ENCODE measurements around the gene SCG2. TPM values are rescaled to one million over a fixed set of nuclear protein-coding genes. Genes with fewer than 3 reads are reported as not detected.

The SCG2 gene
- polyA plus RNA-seq, 1 donor (not counting 4 experiments of a cell fraction or from before 2014, with no cell fraction given) = 0.10 TPM

DNA sequence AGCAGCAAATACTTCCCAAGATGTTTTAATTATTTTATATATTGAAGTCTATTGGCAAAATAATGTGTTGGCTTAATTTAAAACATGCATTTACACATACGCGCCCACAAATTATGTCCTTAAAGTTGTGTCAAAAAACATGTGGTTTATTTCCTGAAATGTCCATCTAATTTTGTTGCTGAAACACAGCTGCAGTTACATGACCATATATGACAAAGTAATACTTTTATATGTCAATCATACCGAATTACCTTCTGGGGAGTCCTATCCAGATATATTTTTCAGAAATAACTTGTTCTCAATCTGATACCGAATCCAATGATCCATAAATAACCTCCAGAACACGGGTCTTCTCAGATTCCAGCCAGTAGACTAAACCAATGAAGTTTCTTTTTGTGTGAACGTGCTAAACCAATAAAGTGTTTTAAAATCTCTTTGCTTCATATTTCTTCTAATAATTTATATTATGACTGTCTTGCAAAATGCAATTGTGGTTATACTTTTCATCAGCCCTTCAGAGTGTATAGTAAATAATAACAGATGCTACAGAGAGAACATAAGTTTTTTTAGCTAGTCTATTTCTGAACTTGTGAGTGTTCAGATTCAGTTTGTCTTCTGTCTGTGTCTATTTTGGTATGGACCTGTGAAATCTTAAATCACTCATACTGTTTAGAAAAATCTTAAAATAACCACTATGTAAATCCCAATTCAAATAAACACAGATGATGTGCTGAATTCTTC, 2.4 kb downstream of the SCG2 start:
- dilution Hi-C loops (cut with MboI; ENCODE audit: extremely low pct_ligation_motif_present, low sequenced_read_pairs) = no loop called here
- H3K4me3 ChIP-seq (ENCODE audit: control insufficient read depth in 2 of 3, extremely low read depth in 1 of 3, insufficient read depth in 2 of 3, low read depth in 1 of 3, low read length in 3 of 3) = no peak overlapping the region
- H3K36me3 ChIP-seq (ENCODE audit: control insufficient read depth in 2 of 2, extremely low read depth in 1 of 2, insufficient read depth in 2 of 2, low read length in 2 of 2) = no peaks in the 10 kb centered on the region
- DNase-seq (ENCODE audit: low read depth, low spot score) = no peak
- no peaks in the 10 kb centered on the region for H3K27me3 ChIP-seq (ENCODE audit: control insufficient read depth, extremely low read depth, insufficient read depth, low read length)
- FAIRE-seq = no peak
- peaks cover 10% of the 10 kb centered on the region for H3K4me1 ChIP-seq (ENCODE audit: control insufficient read depth, extremely low read depth, insufficient read depth, low read length)
- H3K27ac ChIP-seq (ENCODE audit: control insufficient read depth, insufficient read depth, low read length) = no peak overlapping the region
- no peaks in the 10 kb centered on the region for H3K9me1 ChIP-seq (ENCODE audit: control insufficient read depth, extremely low read depth, insufficient read depth, low read length)
- no peak overlapping the region for H3K9ac ChIP-seq (ENCODE audit: control insufficient read depth, extremely low read depth, insufficient read depth, low read length)
- H2AFZ ChIP-seq (ENCODE audit: control insufficient read depth, low read length) = no peak overlapping the region
- no peaks in the 10 kb centered on the region for H3K9me3 ChIP-seq (ENCODE audit: control insufficient read depth, low read depth, low read length)
- TF ChIP-seq CTCF (optimal IDR thresholded peaks at IDR 0.05 in 1 of 3, IDR thresholded peaks at IDR 0.05 in 1 of 3, conservative IDR thresholded peaks at IDR 0.05 in 1 of 3; ENCODE audit: extremely low read depth in 1 of 3, insufficient read depth in 2 of 3, low read length in 3 of 3) = no peak
- TF ChIP-seq EZH2 (IDR thresholded peaks at IDR 0.05; ENCODE audit: low read length) = no peak
- H3K79me2 ChIP-seq (ENCODE audit: control insufficient read depth, insufficient read depth, low read length) = no peaks in the 10 kb centered on the region
- H3K4me2 ChIP-seq (ENCODE audit: control insufficient read depth, extremely low read depth, insufficient read depth, low read depth, low read length) = peak overlapping the region; percentile 2
- no peaks in the 10 kb centered on the region for H4K20me1 ChIP-seq (ENCODE audit: control insufficient read depth, extremely low read depth, insufficient read depth, low read length)

- dilution Hi-C loops (cut with MboI; ENCODE audit: extremely low pct_ligation_motif_present, low sequenced_read_pairs) = no loop called here
- no peak overlapping the region for H3K4me3 ChIP-seq (ENCODE audit: control insufficient read depth in 2 of 3, extremely low read depth in 1 of 3, insufficient read depth in 2 of 3, low read depth in 1 of 3, low read length in 3 of 3)
- no peak overlapping the region for H3K9ac ChIP-seq (ENCODE audit: control insufficient read depth, extremely low read depth, insufficient read depth, low read length)
- H2AFZ ChIP-seq (ENCODE audit: control insufficient read depth, low read length) = no peak overlapping the region
- H3K27ac ChIP-seq (ENCODE audit: control insufficient read depth, insufficient read depth, low read length) = no peak overlapping the region
- no peaks in the 10 kb centered on the region for H3K79me2 ChIP-seq (ENCODE audit: control insufficient read depth, insufficient read depth, low read length)
- H3K4me1 ChIP-seq (ENCODE audit: control insufficient read depth, extremely low read depth, insufficient read depth, low read length) = peaks cover 10% of the 10 kb centered on the region
- no peaks in the 10 kb centered on the region for H3K27me3 ChIP-seq (ENCODE audit: control insufficient read depth, extremely low read depth, insufficient read depth, low read length)
- no peaks in the 10 kb centered on the region for H3K36me3 ChIP-seq (ENCODE audit: control insufficient read depth in 2 of 2, extremely low read depth in 1 of 2, insufficient read depth in 2 of 2, low read length in 2 of 2)
- no peaks in the 10 kb centered on the region for H4K20me1 ChIP-seq (ENCODE audit: control insufficient read depth, extremely low read depth, insufficient read depth, low read length)
- H3K9me3 ChIP-seq (ENCODE audit: control insufficient read depth, low read depth, low read length) = no peaks in the 10 kb centered on the region
- no peak for TF ChIP-seq EZH2 (IDR thresholded peaks at IDR 0.05; ENCODE audit: low read length)
- no peak for TF ChIP-seq CTCF (optimal IDR thresholded peaks at IDR 0.05 in 1 of 3, IDR thresholded peaks at IDR 0.05 in 1 of 3, conservative IDR thresholded peaks at IDR 0.05 in 1 of 3; ENCODE audit: extremely low read depth in 1 of 3, insufficient read depth in 2 of 3, low read length in 3 of 3)
- FAIRE-seq (no peak), DNase-seq (ENCODE audit: low read depth, low spot score) (no peak)
- peak overlapping the region; percentile 7 for H3K4me2 ChIP-seq (ENCODE audit: control insufficient read depth, extremely low read depth, insufficient read depth, low read depth, low read length)
- H3K9me1 ChIP-seq (ENCODE audit: control insufficient read depth, extremely low read depth, insufficient read depth, low read length) = no peaks in the 10 kb centered on the region
Measured at GRCh38 chr2:223598994-223599639, 3.0 kb downstream of the SCG2 start.

Measured in keratinocyte (primary cell).